Stimulated activated CD8-positive, alpha-beta memory T cell treated with anti-CD3 and anti-CD28 coated beads, Interleukin-2, amount 100 ng/mL, for 1 hour (primary cell): ENCODE data around the gene GPR15LG.

ENCODE experiments used
- DNase-seq, 2 donors: peaks; one replicate each; pipeline ENCODE4 v3.0.0-alpha.2; 2020; ENCODE audit warnings: low read depth in 2 of 2

Gene GPR15LG

GRCh38 chr10:84214612-84215235 is 41.1 kb downstream of the GPR15LG start:
- DNase-seq = no peak

GRCh38 chr10:84216834-84217233 is 43.2 kb downstream of the GPR15LG start:
- DNase-seq = no peak

GRCh38 chr10:84217746-84218145 is 44.1 kb downstream of the GPR15LG start:
- DNase-seq = no peak

GRCh38 chr10:84221916-84222315 is 48.3 kb downstream of the GPR15LG start:
- no peak for DNase-seq

- no peak for DNase-seq
Measured at GRCh38 chr10:84224411-84225028, 50.9 kb downstream of the GPR15LG start.

GRCh38 chr10:84225427-84226173 is 52.0 kb downstream of the GPR15LG start, which contains the start of gene LRIT2:
Gene LRIT2 (minus strand): TSS chr10:84225544. CDS start chr10:84225520, 24 bp downstream.
- no peak for DNase-seq

- no peak for DNase-seq
Measured at GRCh38 chr10:84226616-84227015, 53.0 kb downstream of the GPR15LG start.

GRCh38 chr10:84227810-84228209 is 54.2 kb downstream of the GPR15LG start:
- no peak for DNase-seq

GRCh38 chr10:84230359-84230758 is 56.8 kb downstream of the GPR15LG start:
- DNase-seq = no peak

GRCh38 chr10:84232376-84232775 is 58.8 kb downstream of the GPR15LG start:
- no peak for DNase-seq

- no peak for DNase-seq
Measured at GRCh38 chr10:84233940-84234339, 60.3 kb downstream of the GPR15LG start.

GRCh38 chr10:84234479-84234878 is 60.9 kb downstream of the GPR15LG start:
- no peak for DNase-seq
